ENCODE measurements around the gene IGFBP3. TPM values are rescaled to one million over a fixed set of nuclear protein-coding genes. Genes with fewer than 3 reads are reported as not detected.

IGFBP3 gene
- total RNA-seq, 1 donor from 2014 or later, result 197 TPM

DNA sequence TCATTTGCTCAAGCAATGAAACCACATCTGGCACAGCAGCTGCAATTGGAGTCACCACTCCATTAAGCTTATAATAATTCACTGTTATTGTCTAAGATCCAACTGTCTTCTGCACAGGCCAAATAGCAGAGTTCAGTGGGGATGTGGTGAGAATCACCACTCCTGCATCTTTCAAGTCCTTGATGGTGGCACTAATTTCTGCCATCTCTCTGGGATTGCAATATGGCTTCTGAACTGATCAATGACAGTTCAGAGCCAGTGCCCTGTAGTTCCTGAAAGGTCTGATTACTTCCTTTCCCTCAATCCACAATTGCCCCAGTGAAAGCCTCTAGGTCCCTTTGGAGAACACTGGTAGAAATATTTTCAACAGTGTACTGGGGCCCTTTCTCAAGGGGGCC, 26.4 kb downstream of the IGFBP3 start:
- H3K27me3 ChIP-seq, result no peaks in the 10 kb centered on the region
- TF ChIP-seq, protein P1, sequence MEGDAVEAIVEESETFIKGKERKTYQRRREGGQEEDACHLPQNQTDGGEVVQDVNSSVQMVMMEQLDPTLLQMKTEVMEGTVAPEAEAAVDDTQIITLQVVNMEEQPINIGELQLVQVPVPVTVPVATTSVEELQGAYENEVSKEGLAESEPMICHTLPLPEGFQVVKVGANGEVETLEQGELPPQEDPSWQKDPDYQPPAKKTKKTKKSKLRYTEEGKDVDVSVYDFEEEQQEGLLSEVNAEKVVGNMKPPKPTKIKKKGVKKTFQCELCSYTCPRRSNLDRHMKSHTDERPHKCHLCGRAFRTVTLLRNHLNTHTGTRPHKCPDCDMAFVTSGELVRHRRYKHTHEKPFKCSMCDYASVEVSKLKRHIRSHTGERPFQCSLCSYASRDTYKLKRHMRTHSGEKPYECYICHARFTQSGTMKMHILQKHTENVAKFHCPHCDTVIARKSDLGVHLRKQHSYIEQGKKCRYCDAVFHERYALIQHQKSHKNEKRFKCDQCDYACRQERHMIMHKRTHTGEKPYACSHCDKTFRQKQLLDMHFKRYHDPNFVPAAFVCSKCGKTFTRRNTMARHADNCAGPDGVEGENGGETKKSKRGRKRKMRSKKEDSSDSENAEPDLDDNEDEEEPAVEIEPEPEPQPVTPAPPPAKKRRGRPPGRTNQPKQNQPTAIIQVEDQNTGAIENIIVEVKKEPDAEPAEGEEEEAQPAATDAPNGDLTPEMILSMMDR (IDR thresholded peaks at IDR 0.05), result no peak
- TF ChIP-seq POLR2A (IDR thresholded peaks at IDR 0.05) (no peak), POLR2AphosphoS5 (IDR thresholded peaks at IDR 0.05; ENCODE audit: insufficient read depth in 1 of 2, low read depth in 1 of 2) (no peak)
- H3K4me1 ChIP-seq, result no peaks in the 10 kb centered on the region
- H3K36me3 ChIP-seq, result no peaks in the 10 kb centered on the region
- no peak overlapping the region for H3K4me3 ChIP-seq
- intact Hi-C loops (cut with DNase I), result no loop called here
- no peaks in the 10 kb centered on the region for H3K9me3 ChIP-seq
- no peak overlapping the region for H3K27ac ChIP-seq
- no peak for DNase-seq (ENCODE audit: extremely low spot score in 2 of 2)

DNA sequence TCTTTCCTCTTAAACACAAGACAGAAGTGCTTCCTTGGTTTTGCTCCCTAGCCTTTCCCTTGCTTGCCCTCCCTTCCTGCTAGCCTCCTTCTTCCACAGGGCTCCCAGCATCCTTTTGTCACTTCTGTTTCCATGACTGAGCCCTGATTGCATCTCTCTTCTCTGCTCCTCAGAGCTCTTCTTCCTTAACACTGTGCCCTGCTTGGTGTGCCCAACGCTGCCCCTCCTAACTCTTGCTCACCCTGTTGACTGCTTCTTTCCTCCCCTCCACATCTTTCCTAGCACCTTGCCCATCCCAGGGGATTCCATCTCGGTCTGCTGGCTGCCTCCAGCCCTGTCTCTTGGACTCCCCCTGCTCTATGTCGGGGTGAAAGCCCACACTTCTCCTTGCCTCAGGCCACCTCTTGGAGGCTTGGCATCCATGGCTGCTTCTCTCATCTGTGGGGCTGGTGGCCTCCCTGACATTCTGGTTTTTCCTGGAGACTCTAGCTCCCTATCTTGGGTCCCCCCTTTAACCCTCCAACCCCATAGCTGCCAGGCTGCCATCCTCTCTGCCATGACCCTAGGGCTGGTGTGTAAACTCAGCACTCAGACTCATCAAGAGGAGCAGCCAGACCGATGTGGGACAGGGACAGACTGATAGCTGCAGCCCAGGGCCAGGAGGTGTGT, 26.9 kb downstream of the IGFBP3 start:
- Histone ChIP-seq H3K9me3 (no peaks in the 10 kb centered on the region), H3K27ac (no peak overlapping the region), H3K4me1 (no peaks in the 10 kb centered on the region), H3K27me3 (no peaks in the 10 kb centered on the region), H3K36me3 (no peaks in the 10 kb centered on the region), H3K4me3 (no peak overlapping the region)
- no peak for TF ChIP-seq POLR2A (IDR thresholded peaks at IDR 0.05)
- TF ChIP-seq, protein P1 (IDR thresholded peaks at IDR 0.05), result no peak
- no peak for TF ChIP-seq POLR2AphosphoS5 (IDR thresholded peaks at IDR 0.05; ENCODE audit: insufficient read depth in 1 of 2, low read depth in 1 of 2)
- no peak for DNase-seq (ENCODE audit: extremely low spot score in 2 of 2)
- intact Hi-C loops (cut with DNase I), result no loop called here

DNA sequence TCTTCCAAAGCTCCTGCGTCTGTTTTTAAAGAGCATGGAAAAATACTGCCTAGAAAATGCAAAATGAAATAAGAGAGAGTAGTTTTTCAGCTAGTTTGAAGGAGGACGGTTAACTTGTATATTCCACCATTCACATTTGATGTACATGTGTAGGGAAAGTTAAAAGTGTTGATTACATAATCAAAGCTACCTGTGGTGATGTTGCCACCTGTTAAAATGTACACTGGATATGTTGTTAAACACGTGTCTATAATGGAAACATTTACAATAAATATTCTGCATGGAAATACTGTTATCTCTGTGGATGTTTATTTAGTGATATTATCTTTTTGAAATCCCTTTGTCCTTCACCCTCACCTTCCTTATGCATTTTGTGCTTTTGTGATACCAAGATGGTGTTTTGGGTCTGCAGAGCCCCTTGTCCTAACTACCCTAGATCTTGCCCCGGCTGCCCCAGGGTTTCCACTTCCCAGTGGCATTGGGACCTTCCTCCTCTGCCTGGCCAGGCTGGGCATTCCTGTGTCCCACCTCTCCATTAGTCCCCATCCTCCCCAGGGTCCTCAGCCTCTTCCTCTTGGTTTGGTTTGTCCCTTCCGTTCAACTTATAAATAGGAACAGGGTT, 27.6 kb downstream of the IGFBP3 start:
- no peak for DNase-seq (ENCODE audit: extremely low spot score in 2 of 2)
- Histone ChIP-seq H3K9me3 (no peaks in the 10 kb centered on the region), H3K27ac (no peak overlapping the region), H3K27me3 (no peaks in the 10 kb centered on the region), H3K36me3 (no peaks in the 10 kb centered on the region), H3K4me3 (no peak overlapping the region), H3K4me1 (peaks cover 5% of the 10 kb centered on the region)
- intact Hi-C loops (cut with DNase I), result no loop called here
- TF ChIP-seq POLR2AphosphoS5 (IDR thresholded peaks at IDR 0.05; ENCODE audit: insufficient read depth in 1 of 2, low read depth in 1 of 2) (no peak), POLR2A (IDR thresholded peaks at IDR 0.05) (no peak)
- TF ChIP-seq, protein P1 (IDR thresholded peaks at IDR 0.05), result no peak

DNA sequence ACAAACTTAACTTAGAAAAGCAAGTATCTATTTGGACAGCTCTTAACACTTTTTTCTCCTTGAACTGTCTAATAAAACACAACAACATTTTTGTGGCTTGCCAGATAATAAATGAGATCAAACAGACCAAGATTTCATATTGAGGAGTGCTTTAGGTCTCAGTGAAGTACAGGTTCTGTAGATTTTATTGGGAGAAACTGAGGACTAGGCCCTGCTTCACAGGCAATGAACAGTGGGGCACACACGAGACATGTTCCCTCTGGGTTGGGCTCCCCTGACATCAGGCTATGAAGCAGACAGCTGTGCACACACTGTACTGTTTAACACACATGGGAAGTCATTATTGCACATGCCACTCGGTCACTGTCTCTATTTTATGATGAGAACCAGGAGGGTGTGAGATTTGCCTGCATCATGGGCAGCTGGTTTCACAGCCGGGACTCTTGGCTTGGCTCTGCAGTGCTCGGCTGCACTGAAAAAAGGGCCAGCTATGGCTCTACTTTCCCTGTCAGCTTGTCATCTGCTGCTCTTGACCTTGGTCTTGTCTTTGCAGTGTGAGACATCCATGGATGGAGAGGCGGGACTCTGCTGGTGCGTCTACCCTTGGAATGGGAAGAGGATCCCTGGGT, 28.6 kb downstream of the IGFBP3 start:
- intact Hi-C loops (cut with DNase I), result no loop called here
- no peak for DNase-seq (ENCODE audit: extremely low spot score in 2 of 2)
- Histone ChIP-seq H3K9me3 (no peaks in the 10 kb centered on the region), H3K27me3 (no peaks in the 10 kb centered on the region), H3K4me1 (peaks cover 9% of the 10 kb centered on the region), H3K4me3 (no peak overlapping the region), H3K27ac (no peak overlapping the region), H3K36me3 (no peaks in the 10 kb centered on the region)
- TF ChIP-seq POLR2AphosphoS5 (IDR thresholded peaks at IDR 0.05; ENCODE audit: insufficient read depth in 1 of 2, low read depth in 1 of 2) (no peak), POLR2A (IDR thresholded peaks at IDR 0.05) (no peak)
- TF ChIP-seq, protein P1 (IDR thresholded peaks at IDR 0.05), result no peak

All from vagina (tissue), 2 donors.